ENCODE data around the gene DDRGK1. TPM values are rescaled to one million over a fixed set of nuclear protein-coding genes. Genes with fewer than 3 reads are reported as not detected.

Gene DDRGK1
- total RNA-seq, 1 experiment from 2014 or later = 37.1 TPM

DNA sequence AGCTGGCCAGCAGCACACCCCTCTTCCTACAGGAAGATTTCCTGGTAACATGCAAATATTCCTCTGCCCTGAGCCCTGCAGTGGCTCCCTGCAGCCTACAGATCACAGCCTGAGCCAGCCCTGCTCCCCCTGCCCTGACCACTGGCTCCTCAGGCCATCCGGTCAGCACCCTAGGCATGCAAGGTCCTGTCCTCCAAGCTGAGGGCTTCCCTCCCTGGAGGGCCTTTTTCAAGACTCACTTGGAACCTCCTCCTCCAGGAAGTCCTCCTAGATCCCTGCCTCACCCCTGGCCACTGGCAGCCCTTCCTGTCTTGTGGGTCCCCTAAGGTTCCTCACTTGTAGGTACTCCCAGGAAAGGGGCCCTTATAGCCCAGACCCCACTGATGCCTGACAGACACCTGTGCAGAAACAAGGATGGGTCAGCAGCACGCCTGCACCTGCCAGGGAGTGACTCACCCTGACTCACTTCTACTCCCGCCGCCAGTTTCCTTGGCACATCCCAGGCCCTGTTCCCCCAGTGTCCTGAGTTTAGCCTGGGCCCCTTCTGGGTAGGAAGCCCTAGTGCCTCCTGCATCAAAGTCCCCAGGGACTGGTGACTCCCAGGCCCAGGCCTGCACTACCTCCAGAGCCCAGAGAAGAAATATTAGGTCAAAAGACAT lies 31.3 kb upstream of the DDRGK1 start:
- DNase-seq (ENCODE audit: low spot score) = no peak

DNA sequence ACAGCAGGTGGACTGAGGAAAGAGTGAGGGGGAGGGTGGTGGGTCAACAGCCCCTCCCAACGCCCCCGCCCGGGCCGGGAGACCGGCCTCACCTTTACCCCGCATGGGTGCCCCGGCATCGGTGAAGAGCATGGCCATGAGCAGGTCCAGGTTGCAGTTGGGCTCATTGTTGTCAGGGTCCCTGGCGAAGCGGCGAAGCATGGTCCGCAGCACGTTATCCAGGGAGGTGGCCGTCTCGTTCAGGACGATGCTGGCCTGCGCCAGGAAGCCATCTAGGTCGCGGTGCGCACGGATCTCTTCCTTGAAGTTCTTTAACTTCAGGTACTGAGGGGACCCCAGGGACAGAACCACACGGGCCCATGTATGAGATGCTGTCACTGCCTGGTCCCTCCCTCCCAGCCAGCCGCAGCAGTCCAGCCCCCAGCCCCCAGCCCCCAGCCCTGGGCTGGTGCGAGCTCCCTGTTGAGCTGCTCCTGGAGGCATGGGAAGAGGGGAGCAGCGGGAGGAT lies 29.6 kb upstream of the DDRGK1 start:
- DNase-seq (ENCODE audit: low spot score) = no peak

DNA sequence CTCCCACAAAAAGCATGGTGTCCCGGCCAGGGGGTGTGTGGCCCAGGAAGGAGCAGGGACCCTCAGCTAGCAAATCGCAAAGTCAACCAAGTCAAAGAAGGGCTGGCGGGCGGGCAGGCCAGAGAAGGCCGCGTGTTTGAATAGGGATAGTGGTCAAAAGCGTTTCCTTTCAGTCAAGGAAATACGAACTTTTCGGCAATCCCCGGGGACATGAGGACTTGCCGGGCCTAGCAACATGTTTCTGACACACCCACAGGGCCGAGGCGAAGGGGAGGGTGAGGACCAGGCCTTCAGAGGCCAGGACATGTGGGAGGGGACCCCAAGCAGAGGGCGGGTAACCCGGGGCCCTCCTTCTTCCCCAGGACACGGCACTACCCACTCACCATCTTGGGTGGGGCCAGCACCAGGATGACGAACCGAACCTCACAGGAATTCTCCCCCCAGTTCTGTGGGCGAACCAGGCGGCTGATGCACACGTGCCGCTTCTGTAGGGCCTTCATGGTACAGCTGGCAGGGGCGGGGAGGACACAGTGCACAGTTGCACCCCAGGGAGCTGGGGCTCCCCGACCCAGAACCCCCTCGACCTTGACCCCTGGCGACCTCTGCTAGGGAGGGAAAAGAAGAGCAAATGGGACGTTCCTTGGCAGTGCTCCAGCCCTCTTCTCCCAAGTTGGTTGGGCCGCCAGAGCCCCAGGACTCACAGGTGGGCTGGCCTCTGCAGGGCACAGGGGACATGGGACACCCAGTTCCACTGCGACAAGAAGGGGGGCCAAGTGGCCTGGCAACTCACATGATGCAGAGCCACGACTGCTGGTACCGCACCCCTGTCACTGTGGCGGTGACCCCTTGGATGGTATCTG lies 28.9 kb upstream of the DDRGK1 start:
- DNase-seq (ENCODE audit: low spot score) = no peak

DNA sequence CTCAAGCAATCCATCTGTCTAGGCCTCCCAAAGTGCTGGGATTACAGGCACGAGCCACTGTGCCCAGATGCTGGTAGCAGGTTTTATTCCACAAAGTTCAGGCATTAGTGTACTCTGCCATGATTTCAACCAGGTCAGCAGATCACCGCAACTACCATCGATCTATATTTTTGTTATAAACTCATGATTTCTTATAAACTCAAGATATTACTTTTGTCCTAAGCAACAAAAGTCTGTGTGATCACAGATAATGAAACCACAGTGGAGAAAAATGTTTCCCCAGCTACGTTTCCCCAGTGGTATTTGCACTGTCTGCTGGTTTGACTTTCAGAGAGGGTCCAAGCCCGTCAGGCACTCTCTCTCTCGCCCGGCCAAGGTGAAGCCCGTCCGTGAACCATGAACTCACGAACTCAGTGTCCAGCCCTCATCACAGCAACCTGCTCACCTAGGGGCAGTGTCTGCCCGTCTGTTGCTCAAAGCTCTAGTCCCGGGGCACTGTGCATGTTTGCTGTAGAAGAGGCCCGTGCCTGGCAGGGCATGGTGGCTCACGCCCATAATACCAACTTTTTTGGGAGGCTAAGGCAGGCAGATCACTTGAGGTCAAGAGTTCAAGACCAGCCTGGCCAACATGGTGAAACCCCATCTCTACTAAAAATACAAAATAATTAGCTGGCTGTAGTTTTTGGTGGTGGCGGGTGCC lies 27.6 kb upstream of the DDRGK1 start:
- no peak for DNase-seq (ENCODE audit: low spot score)

DNA sequence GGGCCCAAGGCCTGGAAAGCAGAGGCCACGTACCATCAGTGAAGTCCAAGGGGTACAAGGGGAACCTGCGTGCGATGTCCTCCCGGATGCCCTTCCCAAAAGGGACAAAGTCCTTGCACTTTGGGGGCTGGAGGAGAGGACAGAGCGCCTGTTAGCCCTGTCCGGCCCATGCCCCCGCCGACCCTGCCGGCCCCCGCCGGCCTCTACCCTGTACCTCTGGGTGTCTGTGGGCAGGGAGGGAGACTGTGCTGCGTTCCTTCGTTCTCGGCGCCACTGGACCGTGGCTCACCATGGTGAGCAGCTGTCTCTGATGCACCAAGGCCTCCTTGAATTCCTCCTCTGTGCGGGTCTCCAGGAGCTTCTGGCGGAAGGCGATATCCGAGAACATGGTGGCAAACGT lies 26.6 kb upstream of the DDRGK1 start:
- DNase-seq (ENCODE audit: low spot score) = no peak

DNA sequence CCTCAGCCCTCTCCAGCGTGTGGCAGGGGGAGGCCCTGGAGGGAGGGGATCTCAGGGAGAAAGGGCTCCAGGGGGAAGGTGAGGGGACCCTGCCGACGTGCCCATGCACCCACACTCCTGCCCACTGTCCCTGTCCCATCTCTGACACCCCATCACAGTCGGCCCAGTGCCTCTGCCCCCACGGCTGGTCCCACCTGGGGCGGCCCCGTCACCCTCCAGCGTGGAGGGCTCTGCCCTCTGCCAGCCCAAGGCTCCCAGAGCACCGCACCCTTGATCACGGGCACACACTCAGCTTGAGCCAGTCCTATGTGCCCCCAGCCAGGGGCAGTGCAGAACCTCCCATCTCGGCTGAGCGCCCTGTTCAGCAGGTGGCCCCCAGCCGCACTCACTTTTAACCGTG lies 25.3 kb upstream of the DDRGK1 start:
- DNase-seq (ENCODE audit: low spot score) = no peak

DNA sequence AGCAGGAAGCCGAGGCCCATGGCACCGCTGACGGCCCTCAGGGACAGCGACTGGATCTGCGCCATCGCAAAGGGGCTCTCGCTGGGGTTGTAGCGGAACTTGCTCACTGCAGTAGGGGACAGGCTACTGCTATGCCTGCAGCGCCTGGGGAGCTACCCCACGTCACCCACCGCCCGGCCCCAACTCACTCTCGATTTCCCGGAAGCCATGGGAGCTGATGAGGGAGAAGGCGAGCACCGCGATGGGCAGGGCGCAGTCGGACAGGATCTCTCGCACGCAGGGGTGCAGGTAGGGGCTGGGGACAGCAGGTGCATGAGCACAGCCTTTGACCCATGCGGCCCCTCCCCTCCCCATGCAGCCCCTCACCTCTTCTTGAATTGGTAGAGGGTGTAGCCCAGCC lies 24.7 kb upstream of the DDRGK1 start:
- no peak for DNase-seq (ENCODE audit: low spot score)

DNA sequence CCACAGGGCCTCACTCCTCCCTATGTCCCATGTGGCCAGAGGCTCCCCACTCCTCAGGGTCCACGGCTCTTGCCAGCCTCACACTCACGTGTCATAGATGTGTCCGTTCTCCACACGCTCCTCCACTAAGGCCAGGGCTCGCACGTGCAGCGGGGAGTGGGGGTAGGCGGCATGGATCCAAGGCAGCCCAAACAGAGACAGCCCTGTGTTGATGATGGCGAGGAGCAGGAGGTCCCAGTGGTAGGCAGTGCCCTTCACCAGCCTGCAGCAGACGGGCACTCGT lies 24.2 kb upstream of the DDRGK1 start:
- no peak for DNase-seq (ENCODE audit: low spot score)

DNA sequence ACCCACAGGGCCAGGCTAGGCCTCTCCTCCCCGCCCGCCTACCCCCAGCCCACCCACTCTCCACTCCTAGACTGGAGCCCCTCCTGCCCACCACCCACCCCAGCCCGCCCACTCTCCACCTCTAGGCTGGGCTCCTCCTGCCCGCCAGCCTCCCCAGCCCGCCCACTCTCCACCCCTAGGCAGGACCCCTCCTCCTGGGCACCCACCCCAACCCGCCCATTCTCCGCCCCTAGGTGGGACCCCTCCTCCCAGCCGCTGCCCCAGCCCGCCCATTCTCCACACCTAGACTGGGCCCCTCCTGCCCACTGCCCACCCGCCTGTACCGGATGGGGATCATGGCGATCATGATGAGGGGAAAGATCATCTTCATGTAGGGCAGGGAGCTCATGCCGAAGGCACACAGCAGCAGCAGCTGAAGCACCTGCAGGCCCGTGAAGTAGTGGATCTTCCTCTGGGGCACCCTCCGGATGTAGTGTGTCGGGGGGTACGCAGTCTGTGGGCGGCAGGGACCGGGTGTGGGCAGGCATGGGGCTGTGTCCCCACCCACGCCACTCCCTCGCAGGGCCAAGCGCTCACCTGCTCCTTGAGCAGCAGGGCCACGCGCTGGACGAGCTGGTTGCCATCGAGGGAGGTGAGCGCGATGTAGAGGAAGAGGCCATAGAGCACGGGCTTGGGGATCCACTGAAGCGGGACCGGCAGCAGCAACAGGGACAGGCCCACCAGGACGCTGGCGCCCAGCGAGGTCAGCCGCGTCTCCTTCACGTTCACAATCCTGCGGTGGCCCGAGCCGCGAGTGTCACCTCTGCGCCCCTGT lies 23.7 kb upstream of the DDRGK1 start:
- no peak for DNase-seq (ENCODE audit: low spot score)

DNA sequence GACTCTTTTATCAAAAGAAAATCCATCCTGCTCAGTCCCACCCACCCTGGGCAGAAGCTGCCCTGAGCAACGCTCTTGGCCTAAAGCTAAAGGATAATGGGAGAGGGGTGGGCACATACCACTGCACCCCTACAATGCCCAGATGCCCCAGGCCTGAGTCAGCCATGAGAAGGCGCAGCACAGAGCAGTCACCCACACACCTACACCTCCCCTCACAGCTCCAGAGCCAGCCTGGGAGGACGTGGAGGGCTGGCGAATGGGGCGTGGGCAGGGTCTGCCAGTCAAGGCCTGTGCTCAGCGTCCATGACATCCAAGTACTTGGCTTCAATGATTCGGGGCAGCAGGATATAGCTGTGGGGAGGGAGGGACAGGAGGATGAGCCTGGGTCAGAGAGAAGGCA lies 23.0 kb upstream of the DDRGK1 start:
- DNase-seq (ENCODE audit: low spot score) = no peak

DNA sequence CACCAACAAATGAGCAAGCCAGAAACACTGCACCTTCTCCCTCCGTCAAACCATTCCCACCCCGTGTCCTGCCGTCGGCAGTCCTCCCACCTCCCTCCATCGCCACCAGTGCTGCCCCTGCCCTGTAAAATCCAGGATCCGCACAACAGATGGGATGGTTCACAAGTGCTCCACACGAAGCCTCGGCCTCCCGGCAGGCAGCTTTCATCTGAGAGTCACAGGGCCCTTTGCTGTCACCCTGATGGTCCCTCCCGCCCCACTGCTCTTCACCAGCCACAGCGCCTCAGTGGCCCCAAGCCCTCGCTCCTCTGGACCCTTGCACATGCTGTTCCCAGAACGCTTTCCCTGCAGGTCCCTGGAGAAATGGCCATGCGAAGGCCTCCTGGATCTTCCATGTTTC lies 22.4 kb upstream of the DDRGK1 start:
- no peak for DNase-seq (ENCODE audit: low spot score)

DNA sequence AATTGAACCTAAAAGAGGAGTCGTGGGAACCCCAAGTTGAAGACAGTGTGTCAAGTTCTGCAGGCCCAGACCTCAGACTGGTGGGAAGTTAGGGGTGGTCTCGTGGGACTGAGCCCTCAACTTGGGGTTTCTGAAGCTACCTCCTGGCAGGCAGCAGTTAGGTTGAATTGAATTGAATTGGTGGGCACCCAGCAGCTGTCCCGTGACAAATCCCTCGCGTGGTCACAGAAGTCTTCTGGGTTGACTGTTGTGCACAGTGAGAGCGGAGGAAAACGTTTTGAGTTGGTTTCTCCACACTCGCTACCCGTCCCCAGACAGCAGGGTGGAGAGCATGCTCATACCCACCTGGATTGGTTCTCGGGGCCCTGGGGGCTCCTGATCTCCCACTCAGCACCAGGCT lies 21.6 kb upstream of the DDRGK1 start:
- no peak for DNase-seq (ENCODE audit: low spot score)

DNA sequence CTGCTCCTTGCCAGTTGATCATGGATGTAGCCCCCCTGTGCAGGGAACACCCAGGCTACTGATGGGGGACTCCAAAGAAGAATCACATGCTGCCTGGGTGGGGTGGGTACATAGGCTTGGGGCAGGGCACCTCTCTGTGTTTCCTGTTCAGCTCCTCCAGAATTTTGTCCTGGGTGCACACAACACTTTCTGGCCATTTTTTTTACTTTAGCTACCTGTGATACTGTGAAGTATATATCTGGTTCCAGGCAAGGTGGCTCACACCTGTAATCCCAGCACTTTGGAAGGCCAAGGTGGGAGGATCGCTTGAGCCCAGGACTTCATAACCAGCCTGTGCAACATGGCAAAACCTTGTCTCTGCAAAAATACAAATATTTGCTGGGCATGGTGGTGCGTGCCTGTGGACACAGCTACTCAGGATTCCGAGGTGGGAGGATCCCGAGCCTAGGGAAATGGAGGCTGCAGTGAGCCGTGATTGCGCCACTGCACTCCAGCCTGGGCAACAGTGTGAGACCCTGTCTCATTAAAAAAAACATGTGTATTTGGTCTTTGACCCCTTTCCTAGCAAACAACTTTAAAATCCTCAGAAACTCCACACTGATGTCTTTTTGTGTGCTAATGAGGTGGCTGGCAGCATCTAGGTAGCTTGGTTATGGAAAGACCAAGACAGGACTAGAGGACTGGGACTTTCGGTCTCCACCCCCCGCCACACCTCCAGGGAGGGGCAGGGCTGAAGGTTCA lies 20.4 kb upstream of the DDRGK1 start:
- DNase-seq (ENCODE audit: low spot score) = no peak

DNA sequence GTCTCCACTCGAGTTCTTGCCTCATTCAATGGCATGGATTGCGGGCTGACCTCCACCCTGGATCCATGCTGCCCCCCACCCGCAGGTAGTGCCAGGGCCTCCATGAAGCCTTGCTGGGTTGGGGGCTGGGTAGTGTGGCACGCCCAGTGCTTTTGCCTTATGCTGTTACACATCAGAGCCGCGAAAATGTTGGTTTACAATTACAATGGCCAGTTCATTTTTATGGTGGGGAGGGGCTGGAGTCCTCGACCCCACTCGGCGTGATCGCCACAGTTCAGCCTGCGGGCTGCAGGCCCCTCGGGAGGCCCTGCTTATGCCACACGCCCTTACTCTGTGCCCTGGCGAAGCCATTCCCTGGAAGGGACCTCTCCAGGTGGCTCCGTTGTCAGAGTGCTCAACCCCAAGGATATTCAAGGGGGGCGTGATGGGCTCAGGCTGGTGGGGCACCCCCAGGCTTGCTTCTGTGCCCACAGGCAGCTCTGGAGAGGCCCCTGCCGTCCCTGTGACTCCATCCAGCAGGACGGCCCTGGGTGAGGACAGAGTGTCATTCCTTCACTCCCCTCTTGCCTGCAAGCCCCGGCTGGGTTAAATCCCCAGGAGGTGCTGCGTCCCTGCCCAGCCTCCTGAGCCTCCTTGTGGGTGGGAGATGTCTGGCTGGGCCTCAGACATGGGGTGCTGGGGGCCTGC lies 19.7 kb upstream of the DDRGK1 start:
- DNase-seq (ENCODE audit: low spot score) = no peak

DNA sequence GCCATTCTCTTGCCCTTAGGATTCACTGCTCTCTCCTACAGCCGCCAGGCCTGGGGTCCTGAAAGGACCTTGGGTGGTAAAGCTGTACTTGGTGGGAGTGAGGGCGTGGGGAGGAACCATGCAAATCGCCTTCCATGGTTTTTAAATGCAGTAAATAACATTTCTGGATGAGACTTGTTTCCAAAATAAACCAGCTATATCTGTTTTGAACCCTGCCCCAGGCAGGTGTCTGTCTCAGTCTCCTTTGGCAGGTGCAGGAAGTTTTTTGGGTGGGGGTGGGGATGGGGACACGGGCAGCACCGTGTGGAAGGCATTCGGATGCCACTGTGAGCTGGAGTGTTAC lies 19.1 kb upstream of the DDRGK1 start:
- no peak for DNase-seq (ENCODE audit: low spot score)

DNA sequence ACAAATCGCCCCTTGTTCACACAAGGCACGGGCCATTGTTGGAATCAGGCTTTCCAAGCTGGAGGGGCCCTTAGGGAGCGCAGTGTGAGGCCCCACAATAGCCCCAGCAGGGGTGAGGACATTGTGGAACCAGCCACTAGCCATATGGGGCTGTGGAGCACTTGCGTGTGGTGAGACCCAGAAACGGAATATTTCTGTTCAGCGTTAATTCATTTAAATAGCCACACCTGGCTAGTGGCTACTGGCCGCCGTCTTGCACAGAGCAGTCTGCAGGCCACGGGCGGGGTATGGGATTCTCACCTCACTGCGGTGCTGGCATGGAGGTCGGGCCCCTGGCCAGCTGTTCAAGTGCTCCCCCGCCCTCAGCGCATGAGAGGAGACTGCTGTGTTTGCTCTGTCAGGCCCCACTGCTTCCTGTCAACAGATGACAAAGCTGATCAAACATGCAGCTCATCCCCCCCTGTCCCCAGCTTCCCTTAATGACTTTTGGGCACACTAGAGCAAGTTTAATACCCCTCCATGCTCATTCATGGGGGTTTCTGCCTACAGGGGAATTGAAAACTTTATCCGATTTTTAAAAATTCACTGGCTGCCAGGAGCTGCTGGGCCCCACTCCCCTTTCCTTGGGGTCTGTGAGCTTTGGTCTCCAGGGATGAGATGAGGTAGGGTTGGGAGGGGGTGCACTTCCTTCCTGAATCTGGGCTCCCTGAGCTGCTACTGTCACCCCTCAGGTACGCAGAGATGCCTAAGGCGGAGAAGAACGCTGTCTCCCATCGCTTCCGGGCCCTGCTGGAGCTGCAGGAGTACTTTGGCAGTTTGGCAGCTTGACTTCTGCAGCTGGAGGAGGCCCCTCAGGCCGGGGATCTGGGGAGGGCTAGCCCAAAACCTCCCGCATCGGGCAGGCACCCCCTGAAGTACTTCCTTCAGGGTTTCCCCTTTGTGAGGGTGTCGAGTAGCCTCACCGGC lies 18.4 kb upstream of the DDRGK1 start:
- no peak for DNase-seq (ENCODE audit: low spot score)

DNA sequence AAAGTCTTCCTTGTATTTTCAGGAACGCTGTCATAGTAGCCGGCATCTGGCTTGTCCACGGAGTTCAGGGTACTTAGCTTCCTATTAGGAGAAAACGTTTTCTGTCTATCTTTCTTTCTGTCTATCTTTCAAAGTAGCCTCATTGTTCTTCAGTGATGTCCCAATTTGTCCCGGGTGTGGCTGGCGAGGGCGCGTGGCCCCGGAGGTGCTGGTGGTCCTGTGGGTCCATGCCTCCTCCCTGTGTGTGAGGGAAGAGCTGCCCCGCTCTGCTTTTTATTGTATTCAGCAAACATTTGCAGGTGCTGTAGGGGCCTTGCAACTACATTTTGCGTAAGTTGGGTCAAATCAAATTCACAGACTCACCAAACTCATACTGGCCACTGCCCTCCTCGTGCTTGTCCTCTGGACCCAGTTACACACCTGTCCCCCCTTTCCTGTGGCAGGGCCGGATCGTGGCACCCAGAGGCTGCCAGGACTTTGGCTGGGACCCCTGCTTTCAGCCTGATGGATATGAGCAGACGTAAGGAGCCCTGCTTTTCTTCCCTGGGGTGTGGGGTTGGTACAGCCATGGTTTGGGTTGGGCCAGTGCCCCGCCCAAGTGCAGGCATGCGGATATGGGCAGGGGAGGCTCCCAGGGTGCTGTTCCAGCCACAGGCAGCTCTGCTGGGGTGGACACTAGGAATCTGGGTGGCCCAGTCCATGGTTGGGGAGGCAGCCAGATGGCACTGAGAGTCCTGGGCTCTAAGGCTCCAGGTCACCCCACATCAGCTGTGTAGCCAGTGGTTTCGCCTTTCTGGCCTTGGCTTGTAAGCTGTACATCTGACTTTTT lies 17.1 kb upstream of the DDRGK1 start:
- DNase-seq (ENCODE audit: low spot score) = no peak

DNA sequence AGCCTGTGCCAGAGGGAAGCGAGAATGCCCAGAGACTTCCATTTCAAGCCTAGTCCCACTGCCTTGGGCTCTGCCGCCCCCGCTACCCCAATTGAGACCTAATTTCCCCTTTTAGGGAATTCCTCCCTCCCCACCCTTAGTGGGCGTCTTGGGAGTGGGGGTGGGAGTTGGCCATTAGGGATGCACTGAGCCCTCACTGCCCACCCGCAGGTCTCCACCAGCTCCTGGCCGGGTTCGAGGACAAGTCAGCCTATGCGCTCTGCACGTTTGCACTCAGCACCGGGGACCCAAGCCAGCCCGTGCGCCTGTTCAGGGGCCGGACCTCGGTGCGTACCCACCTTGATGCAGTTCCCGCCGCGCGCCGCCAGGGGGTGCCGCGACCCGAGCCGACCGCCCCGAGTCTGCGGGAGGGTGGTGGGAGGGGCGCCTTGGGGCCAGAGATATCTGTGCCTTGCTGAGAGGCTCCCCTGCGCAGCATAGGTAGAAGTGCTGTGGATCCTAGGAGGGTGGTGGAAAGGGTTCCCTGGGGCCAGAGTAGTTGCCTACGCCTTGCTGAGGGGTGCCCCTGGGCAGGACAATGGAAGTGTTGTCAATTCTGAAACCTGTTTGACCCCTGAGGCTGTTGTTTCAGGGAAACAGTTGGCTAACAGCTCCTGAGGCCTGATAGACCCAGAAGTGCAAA lies 14.0 kb upstream of the DDRGK1 start:
- DNase-seq (ENCODE audit: low spot score) = no peak

Data from H4 (cell line).